HG03108 (cell line): ENCODE data around the gene SLC17A3.

Source experiments
- ATAC-seq: cut with Tn5 transposase; IDR thresholded peaks from one replicate; pipeline ENCODE4 v1.9.1; 2021; ENCODE audit warnings: moderate library complexity; ENCODE audit not compliant: unreplicated experiment

SLC17A3 gene

GRCh38 chr6:25889877-25890853, 16.1 kb upstream of the SLC17A3 start:
- no peak for ATAC-seq

- no peak for ATAC-seq
These were observed 14.6 kb upstream of the SLC17A3 start for GRCh38 chr6:25888626-25889025.

GRCh38 chr6:25886066-25886465, 12.0 kb upstream of the SLC17A3 start:
- no peak for ATAC-seq

GRCh38 chr6:25883991-25884390, 9.9 kb upstream of the SLC17A3 start:
- ATAC-seq, result no peak

GRCh38 chr6:25883536-25883935, 9.5 kb upstream of the SLC17A3 start:
- no peak for ATAC-seq

- no peak for ATAC-seq
These were observed 8.0 kb upstream of the SLC17A3 start for GRCh38 chr6:25882051-25882496.

GRCh38 chr6:25880601-25881000, 6.6 kb upstream of the SLC17A3 start:
- ATAC-seq, result no peak

- ATAC-seq, result no peak
These were observed 4.8 kb upstream of the SLC17A3 start for GRCh38 chr6:25878721-25879322.

- no peak for ATAC-seq
These were observed 2.0 kb upstream of the SLC17A3 start for GRCh38 chr6:25875926-25876602.

- no peak for ATAC-seq
These were observed 1.5 kb upstream of the SLC17A3 start for GRCh38 chr6:25875563-25875905.

- ATAC-seq, result no peak
These were observed 949 bp upstream of the SLC17A3 start for GRCh38 chr6:25874822-25875562.

- ATAC-seq, result no peak
These were observed 1.2 kb downstream of the SLC17A3 start for GRCh38 chr6:25872814-25873213.

- ATAC-seq, result no peak
These were observed 4.2 kb downstream of the SLC17A3 start for GRCh38 chr6:25869840-25870239.

- ATAC-seq, result no peak
These were observed 5.4 kb downstream of the SLC17A3 start for GRCh38 chr6:25868436-25869183.

- no peak for ATAC-seq
These were observed 8.0 kb downstream of the SLC17A3 start for GRCh38 chr6:25866011-25866410.

GRCh38 chr6:25863360-25863759, 10.7 kb downstream of the SLC17A3 start:
- no peak for ATAC-seq

- ATAC-seq, result no peak
These were observed 11.8 kb downstream of the SLC17A3 start for GRCh38 chr6:25862199-25862598.

GRCh38 chr6:25852756-25853155, 21.3 kb downstream of the SLC17A3 start:
- no peak for ATAC-seq

- ATAC-seq, result no peak
These were observed 22.1 kb downstream of the SLC17A3 start for GRCh38 chr6:25851961-25852360.

GRCh38 chr6:25844518-25844917, 29.5 kb downstream of the SLC17A3 start:
- no peak for ATAC-seq
